CD4-positive, alpha-beta T cell treated with Interferon gamma for 1 hour (primary cell): Measurements from ENCODE around the gene HMGA1.
A peak's percentile ranks its signal among the peaks of the same experiment; 100 is the strongest.
"Not testable (repeated sequence)": the region's sequence is repeated elsewhere in the genome, so short reads cannot be mapped to it uniquely, and the experiment has no call there.

Source experiments
- DNase-seq: peaks from one replicate; pipeline ENCODE4 v3.0.0-alpha.2; 2020

Gene HMGA1

GRCh38 chr6:34241351-34242215, 4.9 kb downstream of the HMGA1 start:
- DNase-seq, result no peak

GRCh38 chr6:34242252-34243130, 5.8 kb downstream of the HMGA1 start:
- no peak for DNase-seq

GRCh38 chr6:34243131-34243771, 6.6 kb downstream of the HMGA1 start:
- DNase-seq, result no peak

- peak; percentile 52 for DNase-seq
Observed at GRCh38 chr6:34243901-34244884, 7.5 kb downstream of the HMGA1 start.

GRCh38 chr6:34245032-34245760, 8.5 kb downstream of the HMGA1 start:
- not testable (repeated sequence) for DNase-seq

- not testable (repeated sequence) for DNase-seq
Observed at GRCh38 chr6:34245761-34246140, 9.1 kb downstream of the HMGA1 start.

GRCh38 chr6:34246249-34246562, 9.5 kb downstream of the HMGA1 start:
- DNase-seq, result no peak

- peak; percentile 53 for DNase-seq
Observed at GRCh38 chr6:34246563-34247391, 10.1 kb downstream of the HMGA1 start.

- no peak for DNase-seq
Observed at GRCh38 chr6:34247481-34248197, 11.0 kb downstream of the HMGA1 start.

- DNase-seq, result peak; percentile 68
Observed at GRCh38 chr6:34248198-34248726, 11.6 kb downstream of the HMGA1 start.

GRCh38 chr6:34248727-34249468, 12.2 kb downstream of the HMGA1 start, which contains the start of gene SMIM29:
Gene SMIM29, minus strand, starts transcription at chr6:34249006. Its CDS starts 1,215 bp downstream, at chr6:34247791.
- DNase-seq, result peak; percentile 95

GRCh38 chr6:34249469-34250261, 13.0 kb downstream of the HMGA1 start:
- no peak for DNase-seq

GRCh38 chr6:34252395-34252794, 15.7 kb downstream of the HMGA1 start:
- not testable (repeated sequence) for DNase-seq

- no peak for DNase-seq
Observed at GRCh38 chr6:34259529-34260069, 22.9 kb downstream of the HMGA1 start.

GRCh38 chr6:34260576-34261267, 24.0 kb downstream of the HMGA1 start:
- DNase-seq, result no peak

GRCh38 chr6:34263484-34263883, 26.8 kb downstream of the HMGA1 start:
- not testable (repeated sequence) for DNase-seq

GRCh38 chr6:34267746-34268145, 31.1 kb downstream of the HMGA1 start:
- DNase-seq, result no peak
